Activated naive CD4-positive, alpha-beta T cell treated with anti-CD3 and anti-CD28 coated beads for 36 hours (primary cell): Measurements from ENCODE around the gene THAP3. TPM values are rescaled to one million over a fixed set of nuclear protein-coding genes. Genes with fewer than 3 reads are reported as not detected.

Experiments
- CTCF ChIA-PET: fragments of 350-600 bp; sonication (Branson Sonifier 250); formaldehyde crosslinking; loops from one replicate; lab custom pipeline; 2021; ENCODE audit warnings: antibody characterized with exemption; lab: Charles Lee
- DNase-seq: peaks from one replicate; pipeline ENCODE4 v3.0.0-alpha.2; 2020
- H3K27ac Mint-ChIP-seq: one replicate; pipeline ENCODE4 v1.8.0; 2021; ENCODE audit warnings: mild to moderate bottlenecking, mixed read lengths
- H3K27me3 Mint-ChIP-seq: one replicate; pipeline ENCODE4 v1.8.0; 2021; ENCODE audit warnings: low read depth, mixed read lengths
- H3K36me3 Mint-ChIP-seq: one replicate; pipeline ENCODE4 v1.8.0; 2021; ENCODE audit warnings: low read depth, mixed read lengths
- H3K4me1 Mint-ChIP-seq: one replicate; pipeline ENCODE4 v1.8.0; 2021; ENCODE audit warnings: low read depth, mixed read lengths
- H3K4me3 Mint-ChIP-seq: one replicate; pipeline ENCODE4 v1.8.0; 2021; ENCODE audit warnings: mild to moderate bottlenecking, moderate library complexity, mixed read lengths
- H3K9me3 Mint-ChIP-seq: one replicate; pipeline ENCODE4 v1.8.0; 2021; ENCODE audit warnings: mixed read lengths
- intact Hi-C: fragments of 100-400 bp; cut with micrococcal nuclease; formaldehyde crosslinking; loops from one replicate; pipeline ENCODE4 v1.15.1; 2023
- total RNA-seq, 2 experiments: library from RNA; stranded (reverse); gene quantifications; one replicate each; pipeline ENCODE4 v1.2.3, GENCODE V29; 2021

THAP3 gene, protein sequence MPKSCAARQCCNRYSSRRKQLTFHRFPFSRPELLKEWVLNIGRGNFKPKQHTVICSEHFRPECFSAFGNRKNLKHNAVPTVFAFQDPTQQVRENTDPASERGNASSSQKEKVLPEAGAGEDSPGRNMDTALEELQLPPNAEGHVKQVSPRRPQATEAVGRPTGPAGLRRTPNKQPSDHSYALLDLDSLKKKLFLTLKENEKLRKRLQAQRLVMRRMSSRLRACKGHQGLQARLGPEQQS
- 10 to 100 TPM; 27.3 to 30.9 TPM for total RNA-seq

DNA sequence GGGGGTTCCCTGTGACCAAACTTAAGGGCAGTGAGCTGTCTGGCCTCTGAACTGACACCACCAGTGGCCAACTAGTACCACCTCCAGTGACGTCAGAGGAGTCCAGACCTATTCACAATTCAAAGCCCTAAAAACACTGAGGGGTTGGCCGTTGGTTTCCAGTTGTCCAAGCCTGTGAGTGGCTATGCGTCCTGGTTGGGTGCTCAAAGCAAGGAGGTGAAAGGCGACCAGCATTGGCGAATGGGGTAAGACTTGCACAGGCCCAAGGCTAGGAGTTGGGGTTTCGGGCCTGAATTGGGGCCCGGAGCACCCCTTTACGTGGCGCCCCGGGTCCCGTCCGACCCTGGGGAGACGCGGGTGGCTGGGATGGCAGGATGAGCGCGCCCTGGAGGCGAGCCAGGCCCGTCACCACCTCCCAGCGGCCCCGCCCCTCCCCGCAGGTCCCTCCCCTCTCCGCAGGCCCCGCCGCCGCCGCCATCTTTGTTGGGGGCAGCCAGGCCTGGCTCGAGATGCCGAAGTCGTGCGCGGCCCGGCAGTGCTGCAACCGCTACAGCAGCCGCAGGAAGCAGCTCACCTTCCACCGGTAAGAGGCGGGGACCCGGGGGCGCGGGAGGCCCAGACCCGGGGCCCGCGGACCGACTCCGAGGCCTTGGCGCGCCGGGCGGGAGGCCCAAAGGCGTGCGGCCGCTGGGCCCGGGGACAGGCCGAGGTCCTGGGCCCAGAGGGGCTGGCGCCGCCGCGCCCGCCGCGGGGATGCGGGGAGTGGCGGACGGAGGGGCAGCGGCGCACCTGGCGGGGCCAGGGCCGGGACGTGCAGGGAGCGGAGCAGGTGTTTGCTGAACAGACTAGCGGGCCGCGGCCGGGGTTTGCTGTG is at the start of gene THAP3:
Gene THAP3 (plus strand): TSS at position 159 of the 874 bp plus-strand sequence. CDS start 351 bp downstream, at position 510.
- Mint-ChIP-seq H3K36me3 (peaks cover 22% of the 10 kb centered on the region), H3K27ac (peak within 1 kb of the TSS; percentile 66), H3K9me3 (no peaks in the 10 kb centered on the region), H3K4me3 (peak within 1 kb of the TSS; percentile 87), H3K27me3 (no peaks in the 10 kb centered on the region), H3K4me1 (peaks cover 29% of the 10 kb centered on the region)
- CTCF ChIA-PET: interaction anchor here (0.9 to 1.3 kb wide), 3 partner anchors 21 to 44 kb away, joined by 3 to 8 read pairs (median 3); no protein-coding TSS in a partner anchor
- DNase-seq: peak; percentile 91
- intact Hi-C loops: loop anchor here (1.0 to 5.0 kb wide), 4 partner anchors 12 to 78 kb away; partner anchors contain the start of genes PHF13 and ZBTB48

DNA sequence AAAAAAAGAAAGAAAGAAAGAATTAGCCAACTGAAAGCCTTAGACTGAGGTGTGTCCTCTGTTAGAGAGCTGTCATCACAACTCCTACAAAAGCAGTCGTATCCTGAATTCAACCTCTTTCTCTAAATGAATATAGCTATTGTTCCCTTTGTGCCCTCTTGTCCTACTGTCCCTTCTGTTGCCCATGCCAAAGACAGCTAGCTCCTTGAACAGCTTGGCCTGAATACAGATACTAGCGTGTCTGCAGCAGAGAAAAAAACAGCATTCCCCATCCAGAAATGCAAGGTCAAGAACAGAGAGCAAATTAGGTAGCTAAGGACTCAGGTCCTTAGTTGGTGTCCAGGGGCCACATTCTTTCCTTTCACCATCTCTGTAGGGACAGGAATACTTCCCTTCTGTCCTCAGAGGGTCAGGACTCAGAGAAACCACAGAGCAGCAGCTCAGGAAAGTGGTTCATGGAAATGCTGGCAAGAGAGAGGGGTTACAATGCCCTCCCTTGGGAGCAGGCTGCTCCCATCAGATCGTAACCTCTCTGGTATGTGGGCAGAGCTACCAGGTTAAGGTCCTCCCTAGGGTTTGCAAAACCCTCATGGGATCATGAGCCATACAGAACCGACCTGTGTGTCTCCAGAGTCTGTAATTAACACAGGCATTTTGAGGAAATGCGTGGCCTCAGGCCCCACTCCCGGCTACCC is 46.7 kb upstream of the THAP3 start:
- Mint-ChIP-seq H3K36me3 (peaks cover 4% of the 10 kb centered on the region), H3K27me3 (no peaks in the 10 kb centered on the region), H3K4me1 (peaks cover 32% of the 10 kb centered on the region), H3K9me3 (no peaks in the 10 kb centered on the region), H3K27ac (no peak overlapping the region), H3K4me3 (no peak overlapping the region)
- DNase-seq: no peak
- intact Hi-C loops: loop anchor here (2.0 kb wide), 1 partner anchor 47 kb away; the partner anchor contains the start of gene THAP3
- CTCF ChIA-PET: no interaction called here

DNA sequence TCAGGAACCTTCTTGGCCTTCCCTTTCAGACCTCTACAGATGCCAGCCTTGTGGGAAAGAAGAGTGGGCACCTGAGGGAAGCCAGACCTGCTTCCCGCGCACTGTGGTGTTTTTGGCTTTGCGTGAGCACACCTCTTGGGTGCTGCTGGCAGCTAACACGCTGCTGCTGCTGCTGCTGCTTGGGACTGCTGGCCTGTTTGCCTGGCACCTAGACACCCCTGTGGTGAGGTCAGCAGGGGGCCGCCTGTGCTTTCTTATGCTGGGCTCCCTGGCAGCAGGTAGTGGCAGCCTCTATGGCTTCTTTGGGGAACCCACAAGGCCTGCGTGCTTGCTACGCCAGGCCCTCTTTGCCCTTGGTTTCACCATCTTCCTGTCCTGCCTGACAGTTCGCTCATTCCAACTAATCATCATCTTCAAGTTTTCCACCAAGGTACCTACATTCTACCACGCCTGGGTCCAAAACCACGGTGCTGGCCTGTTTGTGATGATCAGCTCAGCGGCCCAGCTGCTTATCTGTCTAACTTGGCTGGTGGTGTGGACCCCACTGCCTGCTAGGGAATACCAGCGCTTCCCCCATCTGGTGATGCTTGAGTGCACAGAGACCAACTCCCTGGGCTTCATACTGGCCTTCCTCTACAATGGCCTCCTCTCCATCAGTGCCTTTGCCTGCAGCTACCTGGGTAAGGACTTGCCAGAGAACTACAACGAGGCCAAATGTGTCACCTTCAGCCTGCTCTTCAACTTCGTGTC is 45.9 kb upstream of the THAP3 start:
- H3K4me3 Mint-ChIP-seq: peak overlapping the region; percentile 97
- no peak for DNase-seq
- H3K4me1 Mint-ChIP-seq: peaks cover 32% of the 10 kb centered on the region
- H3K27ac Mint-ChIP-seq: peak overlapping the region; percentile 94
- H3K27me3 Mint-ChIP-seq: no peaks in the 10 kb centered on the region
- CTCF ChIA-PET: no interaction called here
- H3K36me3 Mint-ChIP-seq: peaks cover 4% of the 10 kb centered on the region
- H3K9me3 Mint-ChIP-seq: no peaks in the 10 kb centered on the region
- intact Hi-C loops: loop anchor here (1.0 to 2.0 kb wide), 4 partner anchors 23 to 46 kb away; partner anchors contain the start of genes NOL9, PHF13 and THAP3

DNA sequence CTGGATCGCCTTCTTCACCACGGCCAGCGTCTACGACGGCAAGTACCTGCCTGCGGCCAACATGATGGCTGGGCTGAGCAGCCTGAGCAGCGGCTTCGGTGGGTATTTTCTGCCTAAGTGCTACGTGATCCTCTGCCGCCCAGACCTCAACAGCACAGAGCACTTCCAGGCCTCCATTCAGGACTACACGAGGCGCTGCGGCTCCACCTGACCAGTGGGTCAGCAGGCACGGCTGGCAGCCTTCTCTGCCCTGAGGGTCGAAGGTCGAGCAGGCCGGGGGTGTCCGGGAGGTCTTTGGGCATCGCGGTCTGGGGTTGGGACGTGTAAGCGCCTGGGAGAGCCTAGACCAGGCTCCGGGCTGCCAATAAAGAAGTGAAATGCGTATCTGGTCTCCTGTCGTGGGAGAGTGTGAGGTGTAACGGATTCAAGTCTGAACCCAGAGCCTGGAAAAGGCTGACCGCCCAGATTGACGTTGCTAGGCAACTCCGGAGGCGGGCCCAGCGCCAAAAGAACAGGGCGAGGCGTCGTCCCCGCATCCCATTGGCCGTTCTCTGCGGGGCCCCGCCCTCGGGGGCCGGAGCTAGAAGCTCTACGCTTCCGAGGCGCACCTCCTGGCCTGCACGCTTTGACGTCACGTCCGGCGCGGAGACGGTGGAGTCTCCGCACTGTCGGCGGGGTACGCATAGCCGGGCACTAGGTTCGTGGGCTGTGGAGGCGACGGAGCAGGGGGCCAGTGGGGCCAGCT is 45.1 kb upstream of the THAP3 start, which contains the start of gene ZBTB48:
Gene ZBTB48 (plus strand): TSS at position 621 of the 745 bp plus-strand sequence. CDS start 616 bp downstream, outside the sequence.
- Mint-ChIP-seq H3K4me3 (peak within 1 kb of the TSS; percentile 97), H3K36me3 (peaks cover 4% of the 10 kb centered on the region), H3K4me1 (peaks cover 34% of the 10 kb centered on the region), H3K27me3 (no peaks in the 10 kb centered on the region), H3K27ac (peak within 1 kb of the TSS; percentile 94), H3K9me3 (no peaks in the 10 kb centered on the region)
- CTCF ChIA-PET: interaction anchor here (1.0 kb wide), 1 partner anchor 25 kb away, joined by 4 read pairs; the partner anchor contains the start of gene NOL9
- intact Hi-C loops: loop anchor here (1.0 to 2.0 kb wide), 4 partner anchors 22 to 45 kb away; partner anchors contain the start of genes NOL9, PHF13 and THAP3
- DNase-seq: peak; percentile 98

DNA sequence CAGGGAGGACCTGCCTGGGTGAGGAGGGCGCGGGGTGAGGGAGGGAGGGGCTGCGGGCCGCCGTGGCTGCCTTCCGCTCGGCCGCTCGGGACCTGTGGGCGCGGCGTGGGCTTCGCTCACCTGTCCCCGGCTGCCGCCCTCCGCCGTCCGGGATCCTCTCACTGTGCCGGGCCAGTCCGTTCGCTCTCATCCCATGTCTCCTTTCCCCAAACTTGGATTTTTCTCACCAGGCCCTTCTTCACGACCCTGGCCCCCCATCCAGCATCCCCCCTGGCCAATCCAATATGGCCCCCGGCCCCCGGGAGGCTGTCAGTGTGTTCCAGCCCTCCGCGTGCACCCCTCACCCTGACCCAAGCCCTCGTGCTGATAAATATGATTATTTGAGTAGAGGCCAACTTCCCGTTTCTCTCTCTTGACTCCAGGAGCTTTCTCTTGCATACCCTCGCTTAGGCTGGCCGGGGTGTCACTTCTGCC is 44.5 kb upstream of the THAP3 start:
- H3K36me3 Mint-ChIP-seq: peaks cover 4% of the 10 kb centered on the region
- peaks cover 38% of the 10 kb centered on the region for H3K4me1 Mint-ChIP-seq
- CTCF ChIA-PET: interaction anchor here (1.0 kb wide), 1 partner anchor 26 kb away, joined by 4 read pairs; the partner anchor contains the start of gene NOL9
- intact Hi-C loops: no loop called here
- peak overlapping the region; percentile 94 for H3K27ac Mint-ChIP-seq
- DNase-seq: no peak
- H3K9me3 Mint-ChIP-seq: no peaks in the 10 kb centered on the region
- no peaks in the 10 kb centered on the region for H3K27me3 Mint-ChIP-seq
- peak overlapping the region; percentile 97 for H3K4me3 Mint-ChIP-seq

DNA sequence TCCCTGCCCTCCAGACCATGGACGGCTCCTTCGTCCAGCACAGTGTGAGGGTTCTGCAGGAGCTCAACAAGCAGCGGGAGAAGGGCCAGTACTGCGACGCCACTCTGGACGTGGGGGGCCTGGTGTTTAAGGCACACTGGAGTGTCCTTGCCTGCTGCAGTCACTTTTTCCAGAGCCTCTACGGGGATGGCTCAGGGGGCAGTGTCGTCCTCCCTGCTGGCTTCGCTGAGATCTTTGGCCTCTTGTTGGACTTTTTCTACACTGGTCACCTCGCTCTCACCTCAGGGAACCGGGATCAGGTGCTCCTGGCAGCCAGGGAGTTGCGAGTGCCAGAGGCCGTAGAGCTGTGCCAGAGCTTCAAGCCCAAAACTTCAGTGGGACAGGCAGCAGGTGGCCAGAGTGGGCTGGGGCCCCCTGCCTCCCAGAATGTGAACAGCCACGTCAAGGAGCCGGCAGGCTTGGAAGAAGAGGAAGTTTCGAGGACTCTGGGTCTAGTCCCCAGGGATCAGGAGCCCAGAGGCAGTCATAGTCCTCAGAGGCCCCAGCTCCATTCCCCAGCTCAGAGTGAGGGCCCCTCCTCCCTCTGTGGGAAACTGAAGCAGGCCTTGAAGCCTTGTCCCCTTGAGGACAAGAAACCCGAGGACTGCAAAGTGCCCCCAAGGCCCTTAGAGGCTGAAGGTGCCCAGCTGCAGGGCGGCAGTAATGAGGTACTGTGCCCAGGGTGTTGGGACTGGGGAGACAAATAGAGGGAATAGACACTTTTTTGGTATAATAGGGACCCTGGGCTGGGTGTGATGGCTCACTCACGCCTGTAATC is 43.9 kb upstream of the THAP3 start:
- H3K4me1 Mint-ChIP-seq: peaks cover 38% of the 10 kb centered on the region
- peak overlapping the region; percentile 82 for H3K27ac Mint-ChIP-seq
- CTCF ChIA-PET: interaction anchor here (0.6 to 1.3 kb wide), 3 partner anchors 19 to 87 kb away, joined by 3 to 8 read pairs (median 4); no protein-coding TSS in a partner anchor
- H3K4me3 Mint-ChIP-seq: peak overlapping the region; percentile 97
- H3K36me3 Mint-ChIP-seq: peaks cover 4% of the 10 kb centered on the region
- no peak for DNase-seq
- intact Hi-C loops: no loop called here
- no peaks in the 10 kb centered on the region for H3K9me3 Mint-ChIP-seq
- no peaks in the 10 kb centered on the region for H3K27me3 Mint-ChIP-seq

DNA sequence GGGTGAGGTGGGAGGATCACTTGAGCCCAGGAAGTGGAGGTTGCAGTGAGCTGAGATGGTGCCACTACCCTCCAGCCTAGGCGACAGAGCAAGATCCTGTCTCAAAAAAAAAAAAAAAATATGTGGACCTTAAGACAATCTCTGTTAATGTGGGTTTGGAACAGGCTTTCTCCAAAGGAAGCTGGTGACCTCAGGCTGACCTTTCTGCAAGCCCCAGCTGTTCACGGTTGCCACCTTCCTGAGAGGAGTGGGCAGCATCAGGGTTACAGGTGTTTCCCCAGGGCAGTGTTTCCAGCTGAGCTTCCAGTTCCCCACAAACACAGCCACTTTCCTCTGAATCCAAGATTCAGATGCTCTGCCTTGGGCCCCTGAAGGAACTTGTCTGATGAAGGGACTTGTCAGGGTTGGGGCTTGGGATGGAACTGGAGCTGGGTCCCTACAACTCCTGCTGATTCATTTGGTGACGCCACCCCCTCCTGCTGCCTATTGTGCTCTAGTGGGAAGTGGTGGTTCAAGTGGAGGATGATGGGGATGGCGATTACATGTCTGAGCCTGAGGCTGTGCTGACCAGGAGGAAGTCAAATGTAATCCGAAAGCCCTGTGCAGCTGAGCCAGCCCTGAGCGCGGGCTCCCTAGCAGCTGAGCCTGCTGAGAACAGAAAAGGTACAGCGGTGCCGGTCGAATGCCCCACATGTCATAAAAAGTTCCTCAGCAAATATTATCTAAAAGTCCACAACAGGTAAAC is 42.9 kb upstream of the THAP3 start:
- peaks cover 38% of the 10 kb centered on the region for H3K4me1 Mint-ChIP-seq
- H3K27me3 Mint-ChIP-seq: no peaks in the 10 kb centered on the region
- H3K27ac Mint-ChIP-seq: peak overlapping the region; percentile 37
- H3K9me3 Mint-ChIP-seq: no peaks in the 10 kb centered on the region
- intact Hi-C loops: no loop called here
- DNase-seq: no peak
- H3K36me3 Mint-ChIP-seq: peaks cover 4% of the 10 kb centered on the region
- CTCF ChIA-PET: interaction anchor here (0.6 to 1.3 kb wide), 4 partner anchors 19 to 88 kb away, joined by 3 to 8 read pairs (median 4); no protein-coding TSS in a partner anchor
- H3K4me3 Mint-ChIP-seq: peak overlapping the region; percentile 29

DNA sequence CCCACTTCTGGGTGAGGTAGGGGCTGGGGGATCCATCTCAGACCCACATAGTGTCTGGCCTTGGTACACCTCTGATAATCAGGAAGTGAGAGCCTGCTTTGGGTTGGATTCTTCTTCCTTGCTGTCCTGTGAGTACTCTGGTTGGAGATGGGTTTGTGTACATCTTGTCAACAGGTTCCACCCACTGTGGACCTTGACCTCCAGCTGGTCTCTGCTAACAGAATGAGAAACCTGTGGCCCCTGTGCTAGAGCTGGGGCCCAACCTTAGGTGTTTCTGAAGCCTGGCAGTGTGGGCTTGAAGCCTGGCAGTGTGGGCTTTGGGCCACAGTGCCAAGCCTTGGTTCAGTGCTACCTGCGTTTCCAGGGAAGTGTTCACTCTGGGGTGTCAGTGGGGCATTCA is 42.3 kb upstream of the THAP3 start:
- Mint-ChIP-seq H3K9me3 (no peaks in the 10 kb centered on the region), H3K36me3 (peaks cover 4% of the 10 kb centered on the region), H3K27ac (peak overlapping the region; percentile 53), H3K4me3 (no peak overlapping the region), H3K27me3 (no peaks in the 10 kb centered on the region), H3K4me1 (peaks cover 45% of the 10 kb centered on the region)
- CTCF ChIA-PET: no interaction called here
- DNase-seq: no peak
- intact Hi-C loops: no loop called here

DNA sequence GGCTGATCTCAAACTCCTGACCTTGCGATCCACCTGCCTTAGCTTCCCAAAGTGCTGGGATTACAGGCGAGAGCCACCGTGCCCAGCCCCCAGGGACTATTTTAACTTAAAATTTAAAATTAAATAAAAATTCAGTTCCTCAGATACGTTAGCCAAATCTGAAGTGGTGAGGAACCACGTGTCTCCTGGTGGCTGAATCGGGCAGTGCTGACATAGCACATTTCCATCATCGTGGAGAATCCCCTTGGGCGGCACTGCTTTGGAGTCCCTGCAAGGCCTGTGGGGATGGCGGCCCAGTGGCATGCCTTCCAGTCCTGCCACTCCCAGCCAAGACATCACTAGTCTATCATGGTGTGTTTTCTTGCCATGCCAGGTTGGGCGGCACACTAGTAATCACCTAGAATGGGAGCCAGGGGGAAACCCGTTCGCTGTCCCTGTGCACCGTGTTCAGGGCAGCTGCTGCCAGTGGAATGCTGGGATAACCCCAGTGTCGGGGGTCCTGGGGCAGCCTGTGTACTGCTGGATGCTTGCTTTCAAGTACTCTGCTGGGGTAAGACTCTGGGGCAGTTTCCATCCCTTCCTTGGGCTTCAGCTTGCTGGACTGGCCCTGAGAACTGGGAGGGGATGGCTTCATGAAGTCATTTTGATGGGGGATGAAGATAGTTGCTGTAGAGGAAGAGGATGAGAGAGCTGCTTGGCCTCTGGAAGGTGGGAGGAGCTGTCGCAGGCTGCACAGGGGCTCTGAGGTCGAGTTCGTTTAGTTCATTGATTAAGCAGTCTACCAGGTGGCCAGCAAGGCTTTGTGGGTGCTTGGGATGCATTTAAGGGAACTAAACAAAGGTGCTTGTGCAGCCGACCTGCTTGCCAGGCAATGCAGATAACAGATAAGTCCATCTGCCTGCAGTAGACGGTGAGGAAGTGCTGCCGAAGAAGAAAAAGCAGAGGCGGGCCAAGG is 40.3 kb upstream of the THAP3 start:
- Mint-ChIP-seq H3K4me3 (no peak overlapping the region), H3K27me3 (no peaks in the 10 kb centered on the region), H3K4me1 (peaks cover 45% of the 10 kb centered on the region), H3K27ac (no peak overlapping the region), H3K9me3 (no peaks in the 10 kb centered on the region), H3K36me3 (peaks cover 4% of the 10 kb centered on the region)
- CTCF ChIA-PET: interaction anchor here (0.6 kb wide), 1 partner anchor 72 kb away, joined by 3 read pairs; no protein-coding TSS in a partner anchor
- intact Hi-C loops: no loop called here
- no peak for DNase-seq
